Measurements from ENCODE around the gene KCNN3.

KCNN3 gene

DNA sequence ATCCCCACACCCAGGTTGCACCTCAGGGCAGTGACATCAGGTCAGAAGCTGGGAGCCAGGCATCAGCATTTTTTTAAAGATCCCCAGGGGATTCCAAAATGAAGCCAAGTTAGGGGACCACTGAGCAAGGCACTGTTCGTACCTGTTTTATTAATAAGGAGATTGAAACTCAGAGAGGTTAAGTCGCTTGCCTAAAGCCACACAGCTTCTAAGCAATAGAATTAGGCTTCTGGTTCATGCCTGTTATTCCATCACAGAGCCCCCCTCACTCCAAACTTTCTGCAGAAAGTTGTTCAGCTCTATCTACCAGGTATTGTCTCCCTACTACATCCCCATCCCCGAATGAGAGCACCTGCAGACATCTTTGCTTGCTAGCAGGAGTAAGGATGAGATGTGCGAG lies 28.7 kb downstream of the KCNN3 start:
- no peak for DNase-seq (ENCODE audit: low read depth in 2 of 2)

GRCh38 chr1:154840269-154841176 lies 29.6 kb downstream of the KCNN3 start:
- DNase-seq (ENCODE audit: low read depth in 2 of 2): no peak

DNA sequence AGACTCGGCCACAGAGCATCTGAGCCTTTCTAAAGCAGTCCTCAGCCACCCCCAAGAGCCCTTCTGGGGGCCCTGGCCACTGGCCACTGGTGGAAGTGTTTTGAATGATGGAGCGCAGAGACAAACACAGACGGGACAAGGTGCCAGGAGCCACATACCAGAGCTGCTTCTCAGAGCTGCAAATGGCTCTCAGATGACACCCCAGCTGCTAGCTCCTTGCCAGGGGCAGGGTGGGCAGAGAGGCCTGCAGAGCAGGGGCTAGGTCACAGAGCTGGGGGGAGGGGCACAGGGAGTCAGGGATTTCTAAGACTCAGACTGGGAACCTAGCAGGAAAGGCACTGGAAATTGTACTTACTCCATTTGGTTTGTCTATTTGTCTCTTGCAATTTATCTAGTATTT lies 30.4 kb downstream of the KCNN3 start:
- DNase-seq (ENCODE audit: low read depth in 2 of 2): no peak

GRCh38 chr1:154838988-154839387 lies 31.1 kb downstream of the KCNN3 start:
- DNase-seq (ENCODE audit: low read depth in 2 of 2): no peak

DNA sequence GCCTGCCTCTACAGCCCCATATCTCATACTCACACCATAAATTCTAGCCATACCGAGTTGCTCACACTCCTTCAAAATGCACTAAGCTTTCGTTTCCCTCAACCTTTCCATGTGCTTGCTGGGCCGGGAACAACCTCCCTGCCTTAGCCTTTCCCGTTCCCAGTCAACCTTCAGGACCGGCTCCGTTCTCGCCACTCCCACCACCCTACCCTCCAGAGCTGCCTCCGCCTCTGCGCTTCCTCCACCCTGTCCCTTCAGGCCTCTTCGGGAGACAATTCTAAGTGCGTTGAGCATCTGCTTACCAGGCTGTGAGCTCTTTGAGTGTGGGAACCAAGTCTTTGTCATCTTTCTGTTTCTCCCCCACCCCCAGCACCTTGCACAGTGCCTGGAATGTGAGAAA lies 31.6 kb downstream of the KCNN3 start:
- no peak for DNase-seq (ENCODE audit: low read depth in 2 of 2)

DNA sequence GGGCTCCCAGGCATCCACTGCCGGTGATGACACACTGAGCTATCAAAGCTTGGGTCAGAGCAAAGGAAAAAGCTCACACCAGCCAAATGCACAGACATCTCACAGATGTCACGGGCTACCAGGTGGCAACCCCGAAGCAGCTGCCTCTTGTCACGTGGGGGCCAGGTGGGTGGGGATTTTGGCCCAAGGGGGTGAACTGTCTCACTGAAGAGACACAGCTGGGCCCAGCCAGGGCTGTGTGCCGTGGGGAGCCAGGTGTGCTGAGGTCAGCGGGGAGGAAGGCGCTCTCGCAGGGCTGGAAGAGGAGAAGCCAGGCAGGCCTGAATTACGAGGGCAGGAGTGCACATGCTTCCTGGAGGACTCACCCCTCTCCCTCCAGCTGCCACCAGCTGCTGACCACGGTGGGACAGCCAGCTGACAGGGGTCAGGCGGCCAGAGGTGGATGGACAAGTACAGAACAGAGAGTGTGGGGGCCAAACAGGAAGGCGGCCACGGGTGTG lies 32.4 kb downstream of the KCNN3 start:
- DNase-seq (ENCODE audit: low read depth in 2 of 2): no peak

- DNase-seq (ENCODE audit: low read depth in 2 of 2): no peak
Measured at GRCh38 chr1:154837034-154837671, 32.9 kb downstream of the KCNN3 start.

GRCh38 chr1:154835531-154836324 lies 34.4 kb downstream of the KCNN3 start:
- DNase-seq (ENCODE audit: low read depth in 2 of 2): no peak

DNA sequence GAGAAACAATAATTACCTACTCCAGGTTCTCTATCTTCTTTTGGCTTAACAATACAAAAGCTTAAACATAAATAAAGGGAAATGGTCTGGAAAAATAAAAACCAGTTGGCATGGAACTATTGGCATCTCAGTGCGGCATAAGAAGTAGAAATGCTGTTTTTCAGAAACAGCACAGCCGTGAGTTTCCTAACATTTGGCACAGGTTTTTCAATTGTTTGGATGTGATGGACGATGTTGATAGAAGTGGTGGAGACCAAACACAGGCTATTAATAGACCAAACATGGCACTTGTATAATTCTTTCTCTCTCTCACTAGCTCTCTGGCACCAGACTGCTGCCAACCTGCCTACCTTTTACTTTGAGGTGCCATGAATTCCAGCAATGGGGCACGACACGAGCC lies 36.2 kb downstream of the KCNN3 start:
- no peak for DNase-seq (ENCODE audit: low read depth in 2 of 2)

GRCh38 chr1:154833209-154833608 lies 36.9 kb downstream of the KCNN3 start:
- DNase-seq (ENCODE audit: low read depth in 2 of 2): no peak

DNA sequence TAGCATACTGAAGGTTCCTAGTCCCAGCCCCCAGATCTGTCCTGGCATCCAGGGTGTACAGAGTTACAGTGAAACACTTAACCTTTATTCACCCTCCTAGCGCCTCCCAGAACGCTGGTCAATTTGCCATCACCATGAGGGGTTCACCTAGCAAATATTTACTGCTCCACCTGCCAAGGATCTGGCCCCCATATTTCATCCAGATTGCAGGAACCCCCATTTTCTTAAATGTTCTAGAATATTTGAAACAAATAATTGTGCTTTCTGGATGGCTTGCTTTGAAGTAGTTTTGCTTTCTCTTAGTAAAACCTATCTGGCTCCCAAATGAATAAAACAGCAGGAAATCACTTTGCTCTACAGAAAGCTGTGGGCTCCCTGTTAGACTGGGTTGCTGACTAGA lies 37.7 kb downstream of the KCNN3 start:
- no peak for DNase-seq (ENCODE audit: low read depth in 2 of 2)

GRCh38 chr1:154831462-154831861 lies 38.6 kb downstream of the KCNN3 start:
- no peak for DNase-seq (ENCODE audit: low read depth in 2 of 2)

GRCh38 chr1:154829062-154829461 lies 41.0 kb downstream of the KCNN3 start:
- no peak for DNase-seq (ENCODE audit: low read depth in 2 of 2)

- DNase-seq (ENCODE audit: low read depth in 2 of 2): no peak
Measured at GRCh38 chr1:154824179-154825000, 45.7 kb downstream of the KCNN3 start.

DNA sequence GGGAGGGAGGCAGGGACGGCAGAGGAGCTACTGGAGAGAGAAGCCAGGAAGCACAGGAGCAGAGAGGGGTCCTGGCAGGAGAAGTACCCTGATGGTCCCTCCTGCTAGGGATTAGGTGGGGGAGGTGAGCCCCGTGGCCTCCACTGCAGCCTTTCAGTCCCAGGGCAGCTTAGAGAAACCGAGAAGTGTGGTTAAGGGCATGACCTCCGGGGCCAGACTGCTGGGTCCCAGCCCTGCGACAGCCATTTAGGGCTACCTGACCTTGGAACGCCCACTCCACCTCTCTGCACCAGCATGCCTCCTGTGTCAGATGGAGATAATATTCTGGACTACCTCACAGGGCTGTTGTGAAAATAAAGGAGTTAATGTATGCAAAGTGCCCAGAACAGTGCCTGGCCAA lies 47.4 kb downstream of the KCNN3 start:
- no peak for DNase-seq (ENCODE audit: low read depth in 2 of 2)

DNA sequence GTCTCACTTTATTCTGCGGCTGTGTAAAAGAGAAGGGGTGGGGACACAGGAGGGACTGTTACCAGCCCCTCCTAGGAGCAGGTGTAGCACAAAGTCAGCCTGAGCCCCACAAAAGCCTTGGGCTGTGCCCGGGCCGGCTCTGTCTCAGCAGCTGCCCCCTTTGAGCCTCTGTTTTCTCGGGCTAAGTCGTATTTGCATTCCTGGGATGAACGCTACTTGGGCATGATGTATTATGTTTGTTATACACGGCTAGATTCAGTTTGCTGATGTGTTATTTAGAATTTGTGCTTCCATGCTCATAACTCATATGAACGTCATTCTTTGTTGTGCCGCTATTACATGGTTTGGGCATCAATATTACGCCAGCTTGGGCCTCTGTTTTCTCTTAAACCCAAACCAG lies 47.8 kb downstream of the KCNN3 start:
- DNase-seq (ENCODE audit: low read depth in 2 of 2): no peak

DNA sequence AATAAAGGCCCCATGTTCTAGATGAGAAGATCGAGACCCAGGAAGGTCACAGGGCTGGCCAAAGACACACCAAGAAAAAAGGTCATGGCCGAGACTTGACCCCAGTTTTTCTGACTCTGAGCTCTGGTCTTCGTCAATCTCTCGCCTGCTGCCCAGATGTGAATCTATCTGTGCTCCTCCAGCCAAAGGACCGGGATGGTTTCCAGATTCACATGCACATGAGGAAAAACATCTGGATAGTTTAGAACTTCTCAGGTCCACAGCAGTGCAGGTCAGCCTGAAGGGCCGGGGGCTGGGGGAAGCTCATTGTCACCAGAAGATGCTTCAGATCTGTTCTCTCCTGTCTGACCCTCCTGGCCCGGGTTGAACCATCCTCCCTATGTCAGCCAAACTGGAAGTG lies 49.0 kb downstream of the KCNN3 start:
- DNase-seq (ENCODE audit: low read depth in 2 of 2): no peak

- no peak for DNase-seq (ENCODE audit: low read depth in 2 of 2)
Measured at GRCh38 chr1:154820646-154821045, 49.4 kb downstream of the KCNN3 start.

GRCh38 chr1:154819628-154820590 lies 50.2 kb downstream of the KCNN3 start:
- no peak for DNase-seq (ENCODE audit: low read depth in 2 of 2)

DNA sequence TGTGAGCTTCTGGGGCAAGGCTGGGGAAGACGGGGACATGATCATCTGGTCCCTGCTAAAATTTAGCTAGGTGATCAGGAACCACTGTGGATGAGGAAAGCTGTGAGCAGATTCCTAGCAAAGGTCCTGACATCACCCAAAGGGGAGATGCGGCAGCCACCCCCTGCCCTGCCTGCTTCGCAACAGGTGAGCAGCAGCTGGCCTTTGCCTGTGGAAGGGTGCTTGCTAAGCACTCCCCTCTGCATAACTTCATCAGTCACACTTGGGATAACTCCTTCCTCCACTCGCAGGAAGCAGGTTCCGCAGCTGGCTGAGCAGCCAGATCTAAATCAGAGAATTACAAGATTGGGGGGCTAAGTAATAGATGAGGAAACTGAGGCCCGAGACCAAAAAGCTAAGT lies 51.2 kb downstream of the KCNN3 start:
- no peak for DNase-seq (ENCODE audit: low read depth in 2 of 2)

All from stimulated activated CD4-positive, alpha-beta T cell treated with anti-CD3 and anti-CD28 coated beads, Interleukin-1b, Interleukin-23, amount 100 ng/mL, for 1 hour (primary cell).